Stromal cell of bone marrow (primary cell): ENCODE data around the gene MEPE.

Experiments
- DNase-seq: peaks from one replicate; pipeline ENCODE4 v3.0.0-alpha.2; 2012; ENCODE audit warnings: low read depth

MEPE gene

GRCh38 chr4:87832669-87833068, at the start of gene MEPE:
Gene MEPE (plus strand): TSS chr4:87832969. CDS start chr4:87834715, 1,746 bp downstream.
- DNase-seq = no peak

GRCh38 chr4:87783781-87784180, 49.0 kb upstream of the MEPE start:
- peak; percentile 50 for DNase-seq

- no peak for DNase-seq
These were observed 46.8 kb upstream of the MEPE start for GRCh38 chr4:87785731-87786509.

GRCh38 chr4:87799301-87800113, 33.3 kb upstream of the MEPE start, which contains the start of gene IBSP:
Gene IBSP (plus strand): TSS chr4:87799554. CDS start chr4:87802362, 2,808 bp downstream.
- DNase-seq = no peak

- no peak for DNase-seq
These were observed 29.9 kb upstream of the MEPE start for GRCh38 chr4:87802858-87803257.

- no peak for DNase-seq
These were observed 29.3 kb upstream of the MEPE start for GRCh38 chr4:87803421-87803820.

GRCh38 chr4:87804871-87805270, 27.9 kb upstream of the MEPE start:
- no peak for DNase-seq

- DNase-seq = no peak
These were observed 26.8 kb upstream of the MEPE start for GRCh38 chr4:87805971-87806370.

- DNase-seq = no peak
These were observed 26.2 kb upstream of the MEPE start for GRCh38 chr4:87806520-87806919.

- no peak for DNase-seq
These were observed 25.4 kb upstream of the MEPE start for GRCh38 chr4:87807402-87807801.

- DNase-seq = no peak
These were observed 20.8 kb upstream of the MEPE start for GRCh38 chr4:87811977-87812376.

GRCh38 chr4:87819281-87819919, 13.4 kb upstream of the MEPE start:
- DNase-seq = no peak

- no peak for DNase-seq
These were observed 9.6 kb upstream of the MEPE start for GRCh38 chr4:87823200-87823599.

GRCh38 chr4:87823724-87824123, 9.0 kb upstream of the MEPE start:
- no peak for DNase-seq

GRCh38 chr4:87824352-87824751, 8.4 kb upstream of the MEPE start:
- DNase-seq = no peak

- no peak for DNase-seq
These were observed 1.6 kb downstream of the MEPE start for GRCh38 chr4:87834401-87834800.

- DNase-seq = no peak
These were observed 2.4 kb downstream of the MEPE start for GRCh38 chr4:87835197-87835596.

- DNase-seq = peak; percentile 38
These were observed 3.0 kb downstream of the MEPE start for GRCh38 chr4:87835743-87836142.

GRCh38 chr4:87838205-87838604, 5.4 kb downstream of the MEPE start:
- DNase-seq = no peak

GRCh38 chr4:87838890-87839591, 6.3 kb downstream of the MEPE start:
- DNase-seq = no peak

GRCh38 chr4:87839592-87839946, 6.8 kb downstream of the MEPE start:
- no peak for DNase-seq

- no peak for DNase-seq
These were observed 7.4 kb downstream of the MEPE start for GRCh38 chr4:87840149-87840548.
